ENCODE results near the gene PAIP1.
A peak's percentile ranks its signal among the peaks of the same experiment; 100 is the strongest.
"Not testable (repeated sequence)": the region's sequence is repeated elsewhere in the genome, so short reads cannot be mapped to it uniquely, and the experiment has no call there.

Gene PAIP1

GRCh38 chr5:43556857-43557542 is at the start of gene PAIP1:
PAIP1 (minus strand) TSS chr5:43557077; CDS start chr5:43556846, 231 bp downstream.
- H3K27ac ChIP-seq (ENCODE audit: low read depth, low read length) = peak within 1 kb of the TSS; percentile 75

GRCh38 chr5:43606351-43606750 is 49.5 kb upstream of the PAIP1 start:
- Histone ChIP-seq H3K9ac (ENCODE audit: low read length in 5 of 5) (no peak overlapping the region), H3K27ac (ENCODE audit: low read depth, low read length) (no peak overlapping the region), H3K4me1 (ENCODE audit: control insufficient read depth in 5 of 5, insufficient read depth in 5 of 5, low read length in 5 of 5) (peaks cover 0 to 41% (median 32%) of the 10 kb centered on the region in 5 donors), H3K9me3 (ENCODE audit: control insufficient read depth in 5 of 5, low read length in 5 of 5) (no peaks in the 10 kb centered on the region), H3K27me3 (ENCODE audit: control insufficient read depth in 5 of 5, insufficient read depth in 4 of 5, low read length in 5 of 5) (no peaks in the 10 kb centered on the region), H3K36me3 (ENCODE audit: control insufficient read depth in 5 of 5, insufficient read depth in 5 of 5, low read length in 5 of 5) (peaks cover 13 to 22% (median 20%) of the 10 kb centered on the region in 5 donors), H3K4me3 (ENCODE audit: low read depth in 1 of 5, low read length in 5 of 5) (no peak overlapping the region)

More at GRCh38 chr5:43556857-43557542, at the start of gene PAIP1:
- peak within 1 kb of the TSS; percentile 89 to 98 (median 89) for H3K9ac ChIP-seq (ENCODE audit: low read length in 5 of 5)
- peaks cover 0 to 44% (median 37%) of the 10 kb centered on the region in 5 donors for H3K4me1 ChIP-seq (ENCODE audit: control insufficient read depth in 5 of 5, insufficient read depth in 5 of 5, low read length in 5 of 5)
- H3K36me3 ChIP-seq (ENCODE audit: control insufficient read depth in 5 of 5, insufficient read depth in 5 of 5, low read length in 5 of 5) = peaks cover 0 to 24% (median 7%) of the 10 kb centered on the region in 5 donors
- H3K9me3 ChIP-seq (ENCODE audit: control insufficient read depth in 5 of 5, low read length in 5 of 5) = no peaks in the 10 kb centered on the region
- H3K4me3 ChIP-seq (ENCODE audit: low read depth in 1 of 5, low read length in 5 of 5) = peak within 1 kb of the TSS; percentile 80 to 93 (median 86)
- no peaks in the 10 kb centered on the region for H3K27me3 ChIP-seq (ENCODE audit: control insufficient read depth in 5 of 5, insufficient read depth in 4 of 5, low read length in 5 of 5)

GRCh38 chr5:43604699-43605098 is 47.8 kb upstream of the PAIP1 start:
- H3K4me3 ChIP-seq (ENCODE audit: low read depth in 1 of 5, low read length in 5 of 5) = peak overlapping the region in 1 of 5 donors; percentile 99
- H3K27me3 ChIP-seq (ENCODE audit: control insufficient read depth in 5 of 5, insufficient read depth in 4 of 5, low read length in 5 of 5) = no peaks in the 10 kb centered on the region
- peaks cover 0 to 42% (median 32%) of the 10 kb centered on the region in 5 donors for H3K4me1 ChIP-seq (ENCODE audit: control insufficient read depth in 5 of 5, insufficient read depth in 5 of 5, low read length in 5 of 5)
- no peak overlapping the region for H3K9ac ChIP-seq (ENCODE audit: low read length in 5 of 5)
- peaks cover 6 to 10% (median 8%) of the 10 kb centered on the region in 5 donors for H3K36me3 ChIP-seq (ENCODE audit: control insufficient read depth in 5 of 5, insufficient read depth in 5 of 5, low read length in 5 of 5)
- H3K27ac ChIP-seq (ENCODE audit: low read depth, low read length) = no peak overlapping the region
- no peaks in the 10 kb centered on the region for H3K9me3 ChIP-seq (ENCODE audit: control insufficient read depth in 5 of 5, low read length in 5 of 5)

- Histone ChIP-seq H3K27ac (ENCODE audit: low read depth, low read length) (peak overlapping the region; percentile 87), H3K4me1 (ENCODE audit: control insufficient read depth in 5 of 5, insufficient read depth in 5 of 5, low read length in 5 of 5) (peaks cover 0 to 42% (median 32%) of the 10 kb centered on the region in 5 donors), H3K4me3 (ENCODE audit: low read depth in 1 of 5, low read length in 5 of 5) (peak overlapping the region; percentile 72 to 100 (median 92)), H3K27me3 (ENCODE audit: control insufficient read depth in 5 of 5, insufficient read depth in 4 of 5, low read length in 5 of 5) (no peaks in the 10 kb centered on the region), H3K9me3 (ENCODE audit: control insufficient read depth in 5 of 5, low read length in 5 of 5) (no peaks in the 10 kb centered on the region), H3K36me3 (ENCODE audit: control insufficient read depth in 5 of 5, insufficient read depth in 5 of 5, low read length in 5 of 5) (peaks cover 0 to 3% (median 0%) of the 10 kb centered on the region in 5 donors), H3K9ac (ENCODE audit: low read length in 5 of 5) (peak overlapping the region; percentile 83 to 97 (median 94))
These were observed 46.7 kb upstream of the PAIP1 start for GRCh38 chr5:43603344-43604217.

GRCh38 chr5:43602461-43603343 is 45.8 kb upstream of the PAIP1 start, which contains the start of gene NNT:
NNT (plus strand) TSS chr5:43603180; CDS start chr5:43609196, 6,016 bp downstream.
- Histone ChIP-seq H3K4me1 (ENCODE audit: control insufficient read depth in 5 of 5, insufficient read depth in 5 of 5, low read length in 5 of 5) (peaks cover 0 to 42% (median 32%) of the 10 kb centered on the region in 5 donors), H3K9ac (ENCODE audit: low read length in 5 of 5) (peak within 1 kb of the TSS; percentile 83 to 97 (median 96)), H3K27me3 (ENCODE audit: control insufficient read depth in 5 of 5, insufficient read depth in 4 of 5, low read length in 5 of 5) (no peaks in the 10 kb centered on the region), H3K36me3 (ENCODE audit: control insufficient read depth in 5 of 5, insufficient read depth in 5 of 5, low read length in 5 of 5) (peaks cover 0 to 3% (median 0%) of the 10 kb centered on the region in 5 donors), H3K27ac (ENCODE audit: low read depth, low read length) (peak within 1 kb of the TSS; percentile 87), H3K9me3 (ENCODE audit: control insufficient read depth in 5 of 5, low read length in 5 of 5) (no peaks in the 10 kb centered on the region), H3K4me3 (ENCODE audit: low read depth in 1 of 5, low read length in 5 of 5) (peak within 1 kb of the TSS; percentile 72 to 100 (median 92))

- Histone ChIP-seq H3K36me3 (ENCODE audit: control insufficient read depth in 5 of 5, insufficient read depth in 5 of 5, low read length in 5 of 5) (no peaks in the 10 kb centered on the region), H3K4me3 (ENCODE audit: low read depth in 1 of 5, low read length in 5 of 5) (peak overlapping the region; percentile 72 to 99 (median 89)), H3K27ac (ENCODE audit: low read depth, low read length) (peak overlapping the region; percentile 87), H3K4me1 (ENCODE audit: control insufficient read depth in 5 of 5, insufficient read depth in 5 of 5, low read length in 5 of 5) (peaks cover 0 to 39% (median 32%) of the 10 kb centered on the region in 5 donors), H3K27me3 (ENCODE audit: control insufficient read depth in 5 of 5, insufficient read depth in 4 of 5, low read length in 5 of 5) (no peaks in the 10 kb centered on the region), H3K9me3 (ENCODE audit: control insufficient read depth in 5 of 5, low read length in 5 of 5) (no peaks in the 10 kb centered on the region), H3K9ac (ENCODE audit: low read length in 5 of 5) (peak overlapping the region in 4 of 5 donors; percentile 83 to 97 (median 95))
These were observed 44.8 kb upstream of the PAIP1 start for GRCh38 chr5:43601454-43602260.

- H3K9me3 ChIP-seq (ENCODE audit: control insufficient read depth in 5 of 5, low read length in 5 of 5); H3K4me3 ChIP-seq (ENCODE audit: low read depth in 1 of 5, low read length in 5 of 5); H3K9ac ChIP-seq (ENCODE audit: low read length in 5 of 5); H3K27me3 ChIP-seq (ENCODE audit: control insufficient read depth in 5 of 5, insufficient read depth in 4 of 5, low read length in 5 of 5); H3K36me3 ChIP-seq (ENCODE audit: control insufficient read depth in 5 of 5, insufficient read depth in 5 of 5, low read length in 5 of 5); H3K27ac ChIP-seq (ENCODE audit: low read depth, low read length): not testable (repeated sequence)
- peaks cover 0 to 23% (median 21%) of the 10 kb centered on the region in 5 donors for H3K4me1 ChIP-seq (ENCODE audit: control insufficient read depth in 5 of 5, insufficient read depth in 5 of 5, low read length in 5 of 5)
These were observed 42.0 kb upstream of the PAIP1 start for GRCh38 chr5:43598927-43599326.

- H3K9me3 ChIP-seq (ENCODE audit: control insufficient read depth in 5 of 5, low read length in 5 of 5) = no peaks in the 10 kb centered on the region
- no peak overlapping the region for H3K27ac ChIP-seq (ENCODE audit: low read depth, low read length)
- H3K9ac ChIP-seq (ENCODE audit: low read length in 5 of 5) = no peak overlapping the region
- H3K27me3 ChIP-seq (ENCODE audit: control insufficient read depth in 5 of 5, insufficient read depth in 4 of 5, low read length in 5 of 5) = no peaks in the 10 kb centered on the region
- H3K36me3 ChIP-seq (ENCODE audit: control insufficient read depth in 5 of 5, insufficient read depth in 5 of 5, low read length in 5 of 5) = peaks cover 0 to 5% (median 0%) of the 10 kb centered on the region in 5 donors
- H3K4me3 ChIP-seq (ENCODE audit: low read depth in 1 of 5, low read length in 5 of 5) = no peak overlapping the region
- H3K4me1 ChIP-seq (ENCODE audit: control insufficient read depth in 5 of 5, insufficient read depth in 5 of 5, low read length in 5 of 5) = no peaks in the 10 kb centered on the region
These were observed 35.5 kb upstream of the PAIP1 start for GRCh38 chr5:43592363-43592762.

- no peak overlapping the region for H3K4me3 ChIP-seq (ENCODE audit: low read depth in 1 of 5, low read length in 5 of 5)
- H3K9me3 ChIP-seq (ENCODE audit: control insufficient read depth in 5 of 5, low read length in 5 of 5) = no peaks in the 10 kb centered on the region
These were observed 33.8 kb upstream of the PAIP1 start for GRCh38 chr5:43590700-43591099.

More at GRCh38 chr5:43590700-43591099, 33.8 kb upstream of the PAIP1 start:
- H3K9ac ChIP-seq (ENCODE audit: low read length in 5 of 5) = no peak overlapping the region
- H3K27ac ChIP-seq (ENCODE audit: low read depth, low read length) = no peak overlapping the region
- H3K36me3 ChIP-seq (ENCODE audit: control insufficient read depth in 5 of 5, insufficient read depth in 5 of 5, low read length in 5 of 5) = peaks cover 0 to 5% (median 0%) of the 10 kb centered on the region in 5 donors
- no peaks in the 10 kb centered on the region for H3K27me3 ChIP-seq (ENCODE audit: control insufficient read depth in 5 of 5, insufficient read depth in 4 of 5, low read length in 5 of 5)
- H3K4me1 ChIP-seq (ENCODE audit: control insufficient read depth in 5 of 5, insufficient read depth in 5 of 5, low read length in 5 of 5) = no peaks in the 10 kb centered on the region

Data from subcutaneous abdominal adipose tissue (tissue), 5 donors.